HG02588 (cell line): ENCODE measurements around the gene PTPRQ.

Experiments used
- ATAC-seq: cut with Tn5 transposase; IDR thresholded peaks from one replicate; pipeline ENCODE4 v1.9.1; 2021; ENCODE audit warnings: mild to moderate bottlenecking, moderate library complexity; ENCODE audit not compliant: unreplicated experiment

Gene PTPRQ

GRCh38 chr12:80698256-80698655, 254.2 kb downstream of the PTPRQ start:
- no peak for ATAC-seq

GRCh38 chr12:80698847-80699542, 255.0 kb downstream of the PTPRQ start:
- ATAC-seq, result no peak

GRCh38 chr12:80700327-80700726, 256.3 kb downstream of the PTPRQ start:
- ATAC-seq, result no peak

GRCh38 chr12:80701388-80701787, 257.4 kb downstream of the PTPRQ start:
- no peak for ATAC-seq

- ATAC-seq, result peak; percentile 89
Observed at GRCh38 chr12:80702889-80703805, 259.1 kb downstream of the PTPRQ start.

GRCh38 chr12:80704420-80704819, 260.4 kb downstream of the PTPRQ start:
- ATAC-seq, result no peak

GRCh38 chr12:80707126-80707829, 263.2 kb downstream of the PTPRQ start, which contains the start of gene MYF6:
Gene MYF6 (plus strand): TSS chr12:80707634. CDS start chr12:80707720, 86 bp downstream.
- no peak for ATAC-seq

GRCh38 chr12:80707830-80708258, 263.8 kb downstream of the PTPRQ start:
- no peak for ATAC-seq

- no peak for ATAC-seq
Observed at GRCh38 chr12:80708259-80708974, 264.4 kb downstream of the PTPRQ start.

- ATAC-seq, result no peak
Observed at GRCh38 chr12:80708975-80709328, 264.9 kb downstream of the PTPRQ start.

- peak; percentile 51 for ATAC-seq
Observed at GRCh38 chr12:80709811-80710726, 266.0 kb downstream of the PTPRQ start.

- ATAC-seq, result peak; percentile 17
Observed at GRCh38 chr12:80710727-80711449, 266.9 kb downstream of the PTPRQ start.

GRCh38 chr12:80711866-80712265, 267.8 kb downstream of the PTPRQ start:
- ATAC-seq, result no peak

GRCh38 chr12:80712866-80713265, 268.8 kb downstream of the PTPRQ start:
- no peak for ATAC-seq

- ATAC-seq, result no peak
Observed at GRCh38 chr12:80713419-80713818, 269.4 kb downstream of the PTPRQ start.

GRCh38 chr12:80714055-80714454, 270.0 kb downstream of the PTPRQ start:
- ATAC-seq, result no peak

- no peak for ATAC-seq
Observed at GRCh38 chr12:80714846-80715245, 270.8 kb downstream of the PTPRQ start.

GRCh38 chr12:80715713-80716249, 271.7 kb downstream of the PTPRQ start:
- ATAC-seq, result no peak
